Smooth muscle cell (in vitro differentiated cells): ENCODE data around the gene MARVELD1. TPM values are rescaled to one million over a fixed set of nuclear protein-coding genes. Genes with fewer than 3 reads are reported as not detected.

Experiments
- DNase-seq: peaks from one replicate; lab custom pipeline; 2025; ENCODE audit not compliant: unreplicated experiment; lab: John Stamatoyannopoulos, UW
- H2AFZ ChIP-seq: fragments of 200-600 bp; sonication (generic); 2 replicates; pipeline ENCODE4 v1.6.0; 2016; ENCODE audit warnings: antibody characterized with exemption, low read depth, mild to moderate bottlenecking
- H3F3A ChIP-seq: fragments of 200-600 bp; sonication (generic); 2 replicates; pipeline ENCODE4 v1.6.0; 2017; ENCODE audit warnings: antibody characterized with exemption, low read depth
- H3K27ac ChIP-seq: fragments of 200-600 bp; sonication (generic); 2 replicates; pipeline ENCODE4 v1.5.1; 2016; ENCODE audit warnings: low read depth, mild to moderate bottlenecking
- H3K27me3 ChIP-seq: fragments of 200-600 bp; sonication (generic); 2 replicates; pipeline ENCODE4 v1.6.1; 2016; ENCODE audit warnings: low read depth, mild to moderate bottlenecking
- H3K36me3 ChIP-seq: fragments of 200-600 bp; sonication (generic); 2 replicates; pipeline ENCODE4 v1.5.1; 2016; ENCODE audit warnings: low read depth
- H3K4me1 ChIP-seq: fragments of 200-600 bp; sonication (generic); 2 replicates; pipeline ENCODE4 v1.5.1; 2016; ENCODE audit warnings: low read depth
- H3K4me2 ChIP-seq: fragments of 200-600 bp; sonication (generic); 2 replicates; pipeline ENCODE4 v1.6.0; 2016; ENCODE audit warnings: mild to moderate bottlenecking
- H3K4me3 ChIP-seq: fragments of 200-600 bp; sonication (generic); 2 replicates; pipeline ENCODE4 v1.5.1; 2016; ENCODE audit warnings: mild to moderate bottlenecking
- H3K79me2 ChIP-seq: fragments of 200-600 bp; sonication (generic); 2 replicates; pipeline ENCODE4 v1.6.0; 2016; ENCODE audit warnings: low read depth, mild to moderate bottlenecking
- H3K9ac ChIP-seq: fragments of 200-600 bp; sonication (generic); 2 replicates; pipeline ENCODE4 v1.6.0; 2016; ENCODE audit warnings: low read depth
- H3K9me3 ChIP-seq: fragments of 200-600 bp; sonication (generic); replicated peaks from 2 replicates; pipeline ENCODE4 v1.5.1; 2016; ENCODE audit warnings: low read depth
- H4K20me1 ChIP-seq: fragments of 200-600 bp; sonication (generic); 2 replicates; pipeline ENCODE4 v1.6.0; 2016; ENCODE audit warnings: low read depth
- CTCF ChIP-seq: fragments of 200-600 bp; sonication (generic); IDR thresholded peaks from 2 replicates; pipeline ENCODE4 v1.5.1; 2017; ENCODE audit warnings: borderline replicate concordance, mild to moderate bottlenecking, antibody characterized with exemption; ENCODE audit not compliant: insufficient read depth, poor library complexity, severe bottlenecking
- WGBS: methylation state at CpG from one replicate; pipeline ENCODE4 v1.1.7; 2016; ENCODE audit warnings: low lambda C conversion rate; 5-methylcytosine and 5-hydroxymethylcytosine counted together
- polyA plus RNA-seq: library from polyadenylated mRNA; unstranded; fragments of >200 nt; fragmentation: Nextera tagmentation; extraction: Ambion mirVana; gene quantifications from 2 replicates; pipeline ENCODE4 v1.2.1, GENCODE V29; 2016
- total RNA-seq: library from RNA; depleted of rRNA; stranded (reverse); fragments of >200 nt; gene quantifications from 2 replicates; pipeline ENCODE4 v1.2.3, GENCODE V29; 2014

MARVELD1 gene
- total and polyA plus RNA-seq, 2 experiments from 2014 or later, result 46.3 to 132 TPM

GRCh38 chr10:97759946-97760345 lies 46.4 kb downstream of the MARVELD1 start:
- Histone ChIP-seq H3K79me2 (no peaks in the 10 kb centered on the region), H4K20me1 (peaks cover 13% of the 10 kb centered on the region), H3K4me2 (no peak overlapping the region), H3K36me3 (peaks cover 4% of the 10 kb centered on the region), H2AFZ (no peak overlapping the region), H3K9ac (no peak overlapping the region), H3K9me3 (no peaks in the 10 kb centered on the region), H3K27me3 (no peaks in the 10 kb centered on the region), H3K4me3 (no peak overlapping the region), H3K4me1 (peaks cover 13% of the 10 kb centered on the region), H3K27ac (no peak overlapping the region), H3F3A (no peaks in the 10 kb centered on the region)
- no peak for TF ChIP-seq CTCF
- DNase-seq, result no peak
- WGBS, result 77% methylated on average over 5 of the region's 5 CpGs

GRCh38 chr10:97760461-97761257 lies 47.1 kb downstream of the MARVELD1 start:
- Histone ChIP-seq H4K20me1 (peaks cover 13% of the 10 kb centered on the region), H3K27me3 (no peaks in the 10 kb centered on the region)
- WGBS, result 93% methylated on average over 11 of the region's 11 CpGs

GRCh38 chr10:97761331-97761865 lies 47.9 kb downstream of the MARVELD1 start:
- H3K79me2 ChIP-seq, result no peaks in the 10 kb centered on the region
- DNase-seq, result no peak
- 96% methylated on average over 8 of the region's 8 CpGs for WGBS

More at GRCh38 chr10:97760461-97761257, 47.1 kb downstream of the MARVELD1 start:
- no peak for DNase-seq
- Histone ChIP-seq H3K79me2 (no peaks in the 10 kb centered on the region), H3K36me3 (no peaks in the 10 kb centered on the region), H3K4me1 (peaks cover 13% of the 10 kb centered on the region), H3K9ac (no peak overlapping the region), H3K4me3 (no peak overlapping the region), H2AFZ (no peak overlapping the region), H3K27ac (no peak overlapping the region), H3F3A (no peaks in the 10 kb centered on the region), H3K9me3 (no peaks in the 10 kb centered on the region), H3K4me2 (no peak overlapping the region)
- no peak for TF ChIP-seq CTCF

More at GRCh38 chr10:97761331-97761865, 47.9 kb downstream of the MARVELD1 start:
- peaks cover 13% of the 10 kb centered on the region for H4K20me1 ChIP-seq
- H3K36me3 ChIP-seq, result no peaks in the 10 kb centered on the region
- TF ChIP-seq CTCF, result no peak
- H3K27me3 ChIP-seq, result no peaks in the 10 kb centered on the region
- no peaks in the 10 kb centered on the region for H3F3A ChIP-seq
- no peak overlapping the region for H3K4me3 ChIP-seq
- H3K4me1 ChIP-seq, result peaks cover 13% of the 10 kb centered on the region
- H3K9me3 ChIP-seq, result no peaks in the 10 kb centered on the region
- no peak overlapping the region for H3K27ac ChIP-seq
- H2AFZ ChIP-seq, result no peak overlapping the region
- no peak overlapping the region for H3K4me2 ChIP-seq
- H3K9ac ChIP-seq, result no peak overlapping the region
